Esophagus (tissue), 2 donors: ENCODE data around the gene TNFRSF21. TPM values are rescaled to one million over a fixed set of nuclear protein-coding genes. Genes with fewer than 3 reads are reported as not detected.

Experiments
- polyA plus RNA-seq, 2 donors: library from polyadenylated mRNA; stranded (reverse); fragments of 200-250 nt; gene quantifications; one replicate each; pipeline ENCODE4 v1.2.3, GENCODE V29; 2013
- donor health status: healthy with polysubstance abuse.
- donor health status: Bipolar disorder and iron deficiency.

Gene TNFRSF21
- polyA plus RNA-seq, 2 donors, result 21.2 to 24.3 TPM

Other genes starting within 250 kb of the TNFRSF21 start
- gene CD2AP, start 167.9 kb upstream of the TNFRSF21 start, polyA plus RNA-seq, result 10 to 100 TPM; 12.9 to 14.8 TPM